CD4-positive, alpha-beta T cell treated with Interleukin-17A for 4 hours (primary cell): ENCODE results near the gene LGALS8.
"Not testable (repeated sequence)": the region's sequence is repeated elsewhere in the genome, so short reads cannot be mapped to it uniquely, and the experiment has no call there.

Source experiments
- DNase-seq: peaks from one replicate; pipeline ENCODE4 v3.0.0-alpha.2; 2020; ENCODE audit warnings: mixed read lengths

LGALS8 gene

GRCh38 chr1:236523704-236524141 lies at the start of gene LGALS8:
Gene LGALS8 (plus strand): TSS chr1:236523982. CDS start chr1:236526071, 2,089 bp downstream.
- DNase-seq, result peak; percentile 91

- no peak for DNase-seq
Measured at GRCh38 chr1:236476019-236476418, 47.8 kb upstream of the LGALS8 start.

GRCh38 chr1:236480758-236481436 lies 42.9 kb upstream of the LGALS8 start:
- DNase-seq, result no peak

- no peak for DNase-seq
Measured at GRCh38 chr1:236484310-236484971, 39.3 kb upstream of the LGALS8 start.

- no peak for DNase-seq
Measured at GRCh38 chr1:236486356-236487002, 37.3 kb upstream of the LGALS8 start.

GRCh38 chr1:236489161-236489560 lies 34.6 kb upstream of the LGALS8 start:
- not testable (repeated sequence) for DNase-seq

- DNase-seq, result peak; percentile 8
Measured at GRCh38 chr1:236489710-236490377, 33.9 kb upstream of the LGALS8 start.

GRCh38 chr1:236491469-236492136 lies 32.2 kb upstream of the LGALS8 start:
- DNase-seq, result no peak

GRCh38 chr1:236492378-236492777 lies 31.4 kb upstream of the LGALS8 start:
- DNase-seq, result no peak

- DNase-seq, result no peak
Measured at GRCh38 chr1:236494082-236494481, 29.7 kb upstream of the LGALS8 start.

- no peak for DNase-seq
Measured at GRCh38 chr1:236494586-236495466, 29.0 kb upstream of the LGALS8 start.

GRCh38 chr1:236495467-236496112 lies 28.2 kb upstream of the LGALS8 start:
- no peak for DNase-seq

- no peak for DNase-seq
Measured at GRCh38 chr1:236497908-236498307, 25.9 kb upstream of the LGALS8 start.

- DNase-seq, result no peak
Measured at GRCh38 chr1:236501093-236501492, 22.7 kb upstream of the LGALS8 start.

- no peak for DNase-seq
Measured at GRCh38 chr1:236502579-236502971, 21.2 kb upstream of the LGALS8 start.

- peak; percentile 23 for DNase-seq
Measured at GRCh38 chr1:236502972-236503639, 20.7 kb upstream of the LGALS8 start.

- not testable (repeated sequence) for DNase-seq
Measured at GRCh38 chr1:236504338-236504737, 19.4 kb upstream of the LGALS8 start.

GRCh38 chr1:236507022-236507700 lies 16.6 kb upstream of the LGALS8 start:
- no peak for DNase-seq

GRCh38 chr1:236508593-236509027 lies 15.2 kb upstream of the LGALS8 start:
- no peak for DNase-seq

- no peak for DNase-seq
Measured at GRCh38 chr1:236509203-236509602, 14.6 kb upstream of the LGALS8 start.
